Caco-2 (cell line): ENCODE data around the gene PAK5. TPM values are rescaled to one million over a fixed set of nuclear protein-coding genes. Genes with fewer than 3 reads are reported as not detected.

Experiments used
- BruUV-seq: library from RNA; stranded (reverse); fragments of 400-500 nt; replicated peaks from 2 replicates; lab custom pipeline; 2021; lab: Mats Ljungman, UMichigan
- CTCF ChIA-PET: fragments of 300-600 bp; sonication (Branson Sonifier 250); formaldehyde crosslinking; loops from one replicate; lab custom pipeline; 2022; ENCODE audit warnings: antibody characterized with exemption; lab: Charles Lee
- POLR2A ChIA-PET: fragments of 300-600 bp; sonication (Branson Sonifier 250); formaldehyde crosslinking; loops from one replicate; lab custom pipeline; 2022; ENCODE audit warnings: antibody characterized with exemption; lab: Charles Lee
- DNase-seq, 2 experiments: peaks; one replicate each; pipeline versions ENCODE4 v3.0.0 to v3.0.0-alpha.2; 2020 to 2022
- H3K27me3 ChIP-seq: replicated peaks from 2 replicates; pipeline ENCODE4 v1.6.0; 2011; ENCODE audit warnings: low read length; ENCODE audit not compliant: control insufficient read depth, insufficient read depth
- H3K36me3 ChIP-seq: 2 replicates; pipeline ENCODE4 v1.5.1; 2011; ENCODE audit warnings: low read length; ENCODE audit not compliant: control insufficient read depth, insufficient read depth
- H3K4me1 ChIP-seq: fragments of 250-450 bp; sonication (Bioruptor Pico); 2 replicates; pipeline ENCODE4 v1.5.1; 2020; ENCODE audit warnings: mild to moderate bottlenecking
- H3K4me3 ChIP-seq: 2 replicates; pipeline ENCODE4 v1.5.1; 2011; ENCODE audit warnings: low read depth, mild to moderate bottlenecking, control low read depth, low read length
- H3K9me3 ChIP-seq: fragments of 250-450 bp; sonication (Bioruptor Pico); 2 replicates; pipeline ENCODE4 v1.5.1; 2020; ENCODE audit warnings: mild to moderate bottlenecking, moderate library complexity
- H3K27ac Mint-ChIP-seq: one replicate; pipeline ENCODE4 v1.8.0; 2022; ENCODE audit warnings: mixed read lengths; ENCODE audit not compliant: unreplicated experiment
- H3K27me3 Mint-ChIP-seq: one replicate; pipeline ENCODE4 v1.8.0; 2022; ENCODE audit warnings: mixed read lengths; ENCODE audit not compliant: insufficient read depth, unreplicated experiment
- H3K36me3 Mint-ChIP-seq: one replicate; pipeline ENCODE4 v1.8.0; 2022; ENCODE audit warnings: mild to moderate bottlenecking, mixed read lengths; ENCODE audit not compliant: insufficient read depth, unreplicated experiment
- H3K4me1 Mint-ChIP-seq: one replicate; pipeline ENCODE4 v1.8.0; 2022; ENCODE audit warnings: low read depth, mixed read lengths; ENCODE audit not compliant: unreplicated experiment
- H3K4me3 Mint-ChIP-seq: one replicate; pipeline ENCODE4 v1.8.0; 2022; ENCODE audit warnings: mild to moderate bottlenecking, moderate library complexity, mixed read lengths; ENCODE audit not compliant: unreplicated experiment
- H3K9me3 Mint-ChIP-seq: one replicate; pipeline ENCODE4 v1.8.0; 2022; ENCODE audit warnings: mixed read lengths; ENCODE audit not compliant: unreplicated experiment
- intact Hi-C: fragments of 100-400 bp; cut with micrococcal nuclease; formaldehyde crosslinking; loops from one replicate; pipeline ENCODE4 v1.10.0; 2022; ENCODE audit not compliant: unreplicated experiment
- total RNA-seq: library from RNA; stranded (reverse); gene quantifications from 2 replicates; pipeline ENCODE4 v1.2.3, GENCODE V29; 2022
- TF ChIP-seq, protein P1 (sequence below), 2 experiments: fragments of 200-600 bp in 1 of 2; IDR thresholded peaks; 1 replicate in 1 of 2; 2 replicates in 1 of 2; pipeline versions ENCODE4 v1.5.1 to v1.8.0; 2011 to 2022; ENCODE audit warnings: antibody characterized with exemption in 1 of 2, control low read depth in 1 of 2, inconsistent platforms in 1 of 2, low read depth in 1 of 2, low read length in 1 of 2, mild to moderate bottlenecking in 1 of 2, moderate library complexity in 1 of 2; ENCODE audit not compliant: insufficient read depth in 1 of 2, severe bottlenecking in 1 of 2, unreplicated experiment in 1 of 2

PAK5 gene
- total RNA-seq, 1 experiment from 2014 or later = not detected

GRCh38 chr20:9867196-9867980 is 28.5 kb upstream of the PAK5 start:
- Histone ChIP-seq H3K9me3 (no peaks in the 10 kb centered on the region), H3K36me3 (no peaks in the 10 kb centered on the region), H3K27me3 (no peaks in the 10 kb centered on the region), H3K4me1 (no peaks in the 10 kb centered on the region), H3K4me3 (no peak overlapping the region)
- H3K4me3 Mint-ChIP-seq = no peak overlapping the region
- no peaks in the 10 kb centered on the region for H3K9me3 Mint-ChIP-seq
- TF ChIP-seq, protein P1, sequence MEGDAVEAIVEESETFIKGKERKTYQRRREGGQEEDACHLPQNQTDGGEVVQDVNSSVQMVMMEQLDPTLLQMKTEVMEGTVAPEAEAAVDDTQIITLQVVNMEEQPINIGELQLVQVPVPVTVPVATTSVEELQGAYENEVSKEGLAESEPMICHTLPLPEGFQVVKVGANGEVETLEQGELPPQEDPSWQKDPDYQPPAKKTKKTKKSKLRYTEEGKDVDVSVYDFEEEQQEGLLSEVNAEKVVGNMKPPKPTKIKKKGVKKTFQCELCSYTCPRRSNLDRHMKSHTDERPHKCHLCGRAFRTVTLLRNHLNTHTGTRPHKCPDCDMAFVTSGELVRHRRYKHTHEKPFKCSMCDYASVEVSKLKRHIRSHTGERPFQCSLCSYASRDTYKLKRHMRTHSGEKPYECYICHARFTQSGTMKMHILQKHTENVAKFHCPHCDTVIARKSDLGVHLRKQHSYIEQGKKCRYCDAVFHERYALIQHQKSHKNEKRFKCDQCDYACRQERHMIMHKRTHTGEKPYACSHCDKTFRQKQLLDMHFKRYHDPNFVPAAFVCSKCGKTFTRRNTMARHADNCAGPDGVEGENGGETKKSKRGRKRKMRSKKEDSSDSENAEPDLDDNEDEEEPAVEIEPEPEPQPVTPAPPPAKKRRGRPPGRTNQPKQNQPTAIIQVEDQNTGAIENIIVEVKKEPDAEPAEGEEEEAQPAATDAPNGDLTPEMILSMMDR (IDR thresholded peaks at IDR 0.05; ENCODE audit: insufficient read depth in 1 of 2, low read depth in 1 of 2, low read length in 1 of 2, severe bottlenecking in 1 of 2, unreplicated experiment in 1 of 2) = no peak
- peaks cover 8% of the 10 kb centered on the region for H3K27me3 Mint-ChIP-seq
- no peaks in the 10 kb centered on the region for H3K4me1 Mint-ChIP-seq
- ChIA-PET POLR2A (no interaction called here), CTCF (no interaction called here)
- no peak overlapping the region for H3K27ac Mint-ChIP-seq
- no peaks in the 10 kb centered on the region for H3K36me3 Mint-ChIP-seq
- no TSS peak for BruUV-seq
- intact Hi-C loops = no loop called here
- DNase-seq = no peak

- H3K27me3 Mint-ChIP-seq = peaks cover 18% of the 10 kb centered on the region
- no peaks in the 10 kb centered on the region for H3K4me1 ChIP-seq
- ChIA-PET CTCF (no interaction called here), POLR2A (no interaction called here)
- no peak overlapping the region for H3K27ac Mint-ChIP-seq
- H3K4me3 Mint-ChIP-seq = no peak overlapping the region
- H3K36me3 Mint-ChIP-seq = no peaks in the 10 kb centered on the region
- no peak overlapping the region for H3K4me3 ChIP-seq
- intact Hi-C loops = no loop called here
- H3K27me3 ChIP-seq = no peaks in the 10 kb centered on the region
- H3K36me3 ChIP-seq = no peaks in the 10 kb centered on the region
- no peaks in the 10 kb centered on the region for H3K9me3 ChIP-seq
- DNase-seq = no peak
- H3K4me1 Mint-ChIP-seq = no peaks in the 10 kb centered on the region
- BruUV-seq = no TSS peak
- TF ChIP-seq, protein P1 (IDR thresholded peaks at IDR 0.05; ENCODE audit: insufficient read depth in 1 of 2, low read depth in 1 of 2, low read length in 1 of 2, severe bottlenecking in 1 of 2, unreplicated experiment in 1 of 2) = no peak
- H3K9me3 Mint-ChIP-seq = no peaks in the 10 kb centered on the region
These were observed 13.7 kb upstream of the PAK5 start for GRCh38 chr20:9852566-9852965.

DNA sequence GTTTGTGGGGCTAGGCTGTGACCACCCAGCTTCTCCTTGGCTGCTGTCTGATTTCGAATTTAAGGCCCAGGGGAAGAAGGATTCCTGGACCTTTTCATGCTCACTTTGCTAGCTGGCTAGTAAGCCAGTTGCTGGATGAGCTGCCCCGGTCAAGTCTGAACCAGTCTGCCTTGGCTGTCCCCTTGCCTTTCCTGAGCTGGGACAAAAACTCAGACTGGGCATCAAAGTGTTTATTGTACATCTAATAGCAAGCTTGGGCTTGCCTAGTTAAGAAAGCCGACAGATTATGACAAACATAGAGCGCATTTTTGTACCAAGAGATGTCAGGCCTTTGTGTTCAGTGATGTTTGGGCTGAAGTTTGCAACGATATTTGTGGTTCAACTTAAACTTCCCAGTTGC is 750 bp upstream of the PAK5 start:
- Histone ChIP-seq H3K36me3 (no peaks in the 10 kb centered on the region), H3K27me3 (no peaks in the 10 kb centered on the region; the same call in 1 of the 2 replicates), H3K4me3 (no peak overlapping the region), H3K4me1 (no peaks in the 10 kb centered on the region), H3K9me3 (0 out of 2 replicates have a peak, but pooled peaks cover 3% of the 10 kb centered on the region)
- intact Hi-C loops = no loop called here
- no peaks in the 10 kb centered on the region for H3K36me3 Mint-ChIP-seq
- no peak overlapping the region for H3K27ac Mint-ChIP-seq
- POLR2A ChIA-PET = no interaction called here
- no peak overlapping the region for H3K4me3 Mint-ChIP-seq
- H3K4me1 Mint-ChIP-seq = no peaks in the 10 kb centered on the region
- peaks cover 12% of the 10 kb centered on the region for H3K27me3 Mint-ChIP-seq
- TF ChIP-seq, protein P1 (IDR thresholded peaks at IDR 0.05; ENCODE audit: insufficient read depth in 1 of 2, low read depth in 1 of 2, low read length in 1 of 2, severe bottlenecking in 1 of 2, unreplicated experiment in 1 of 2) = no peak
- no peaks in the 10 kb centered on the region for H3K9me3 Mint-ChIP-seq
- CTCF ChIA-PET = interaction anchor here (0.5 kb wide), 1 partner anchor 840 kb away, joined by 4 read pairs; no protein-coding TSS in a partner anchor
- DNase-seq = no peak
- BruUV-seq = no TSS peak
